Glutamatergic neuron (in vitro differentiated cells): ENCODE measurements around the gene KRT78. TPM values are rescaled to one million over a fixed set of nuclear protein-coding genes. Genes with fewer than 3 reads are reported as not detected.
A peak's percentile ranks its signal among the peaks of the same experiment; 100 is the strongest.
"Not testable (repeated sequence)": the region's sequence is repeated elsewhere in the genome, so short reads cannot be mapped to it uniquely, and the experiment has no call there.

Source experiments
- DNase-seq: peaks from one replicate; pipeline ENCODE4 v3.0.0; 2022
- H3K27ac Mint-ChIP-seq: one replicate; pipeline ENCODE4 v1.8.0; 2020; ENCODE audit warnings: mild to moderate bottlenecking, mixed read lengths, inconsistent platforms; ENCODE audit not compliant: unreplicated experiment
- H3K27me3 Mint-ChIP-seq: one replicate; pipeline ENCODE4 v1.8.0; 2020; ENCODE audit warnings: mild to moderate bottlenecking, moderate library complexity, mixed read lengths, inconsistent platforms; ENCODE audit not compliant: unreplicated experiment
- H3K36me3 Mint-ChIP-seq: one replicate; pipeline ENCODE4 v1.8.0; 2020; ENCODE audit warnings: mild to moderate bottlenecking, mixed read lengths, inconsistent platforms; ENCODE audit not compliant: unreplicated experiment
- H3K4me1 Mint-ChIP-seq: one replicate; pipeline ENCODE4 v1.8.0; 2020; ENCODE audit warnings: mild to moderate bottlenecking, low read depth, mixed read lengths, inconsistent platforms; ENCODE audit not compliant: unreplicated experiment
- H3K4me3 Mint-ChIP-seq: one replicate; pipeline ENCODE4 v1.8.0; 2020; ENCODE audit warnings: mild to moderate bottlenecking, mixed read lengths, inconsistent platforms; ENCODE audit not compliant: unreplicated experiment
- H3K9me3 Mint-ChIP-seq: one replicate; pipeline ENCODE4 v1.8.0; 2020; ENCODE audit warnings: mild to moderate bottlenecking, moderate library complexity, mixed read lengths, inconsistent platforms; ENCODE audit not compliant: unreplicated experiment
- total RNA-seq: library from RNA; stranded (reverse); fragmentation: NEBNext Ultra II Directional; extraction: Animal tissue kit (Norgen Biotek cat#: 25700); gene quantifications from one replicate; pipeline ENCODE4 v1.2.1, GENCODE V29; 2021; ENCODE audit not compliant: unreplicated experiment
- TF ChIP-seq, protein P1 (sequence below): fragments of 200-600 bp; sonication (generic); IDR thresholded peaks from one replicate; pipeline ENCODE4 v1.5.0; 2021; ENCODE audit not compliant: partially characterized antibody, unreplicated experiment

KRT78 gene
- total RNA-seq, 1 donor from 2014 or later = not detected

DNA sequence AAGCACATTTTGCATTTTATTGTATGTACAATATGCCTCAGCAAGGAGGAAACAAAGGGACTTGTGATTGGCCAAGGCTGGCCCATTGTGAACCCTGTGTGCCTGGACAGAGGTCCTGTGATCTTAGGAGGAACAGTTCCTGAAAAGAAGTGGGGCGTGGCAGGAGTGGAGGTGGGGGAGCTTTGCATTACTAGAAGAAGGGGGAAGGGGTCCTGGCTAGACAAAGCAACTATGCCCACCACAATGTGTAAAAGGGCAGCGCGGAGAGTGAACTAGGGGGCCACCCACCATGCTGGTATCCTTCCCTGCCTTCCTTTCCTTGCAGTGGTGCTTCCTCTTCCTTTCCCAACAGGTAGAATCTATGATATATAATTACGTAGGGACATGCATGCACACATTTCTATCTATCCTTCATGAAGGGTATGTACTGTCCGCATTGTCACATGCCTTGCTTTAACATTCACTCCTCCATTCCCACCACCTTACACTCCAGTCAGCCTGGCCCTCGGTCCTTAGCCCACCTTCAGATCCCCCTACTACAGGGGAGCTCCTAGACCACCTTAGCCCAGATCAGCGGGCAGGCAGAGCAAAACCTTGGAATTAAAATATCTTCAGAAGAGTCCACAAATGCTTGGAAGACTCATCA is 43.5 kb upstream of the KRT78 start:
- TF ChIP-seq, protein P1, sequence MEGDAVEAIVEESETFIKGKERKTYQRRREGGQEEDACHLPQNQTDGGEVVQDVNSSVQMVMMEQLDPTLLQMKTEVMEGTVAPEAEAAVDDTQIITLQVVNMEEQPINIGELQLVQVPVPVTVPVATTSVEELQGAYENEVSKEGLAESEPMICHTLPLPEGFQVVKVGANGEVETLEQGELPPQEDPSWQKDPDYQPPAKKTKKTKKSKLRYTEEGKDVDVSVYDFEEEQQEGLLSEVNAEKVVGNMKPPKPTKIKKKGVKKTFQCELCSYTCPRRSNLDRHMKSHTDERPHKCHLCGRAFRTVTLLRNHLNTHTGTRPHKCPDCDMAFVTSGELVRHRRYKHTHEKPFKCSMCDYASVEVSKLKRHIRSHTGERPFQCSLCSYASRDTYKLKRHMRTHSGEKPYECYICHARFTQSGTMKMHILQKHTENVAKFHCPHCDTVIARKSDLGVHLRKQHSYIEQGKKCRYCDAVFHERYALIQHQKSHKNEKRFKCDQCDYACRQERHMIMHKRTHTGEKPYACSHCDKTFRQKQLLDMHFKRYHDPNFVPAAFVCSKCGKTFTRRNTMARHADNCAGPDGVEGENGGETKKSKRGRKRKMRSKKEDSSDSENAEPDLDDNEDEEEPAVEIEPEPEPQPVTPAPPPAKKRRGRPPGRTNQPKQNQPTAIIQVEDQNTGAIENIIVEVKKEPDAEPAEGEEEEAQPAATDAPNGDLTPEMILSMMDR = no peak
- Mint-ChIP-seq H3K36me3 (no peaks in the 10 kb centered on the region), H3K4me1 (no peaks in the 10 kb centered on the region), H3K9me3 (no peaks in the 10 kb centered on the region), H3K4me3 (no peak overlapping the region), H3K27me3 (no peaks in the 10 kb centered on the region), H3K27ac (no peak overlapping the region)
- no peak for DNase-seq

DNA sequence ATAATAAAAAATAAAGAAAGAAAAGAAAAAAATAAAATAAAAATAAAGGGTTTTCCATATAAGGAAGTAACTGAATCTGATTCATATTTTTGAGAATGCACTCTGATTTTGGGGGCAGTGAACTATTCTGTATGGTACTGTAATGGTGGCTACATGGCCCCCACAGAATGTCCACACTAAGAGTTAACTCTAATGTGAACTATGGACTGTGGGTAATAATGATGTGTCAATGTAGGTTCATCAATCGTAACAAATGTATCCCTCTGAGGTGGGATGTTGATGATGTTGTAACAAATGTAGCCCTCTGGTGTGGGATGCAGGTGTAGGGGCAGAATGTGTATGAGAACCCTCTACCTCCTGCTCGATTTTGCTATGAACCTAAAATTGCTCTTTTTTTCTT is 42.2 kb upstream of the KRT78 start:
- TF ChIP-seq, protein P1 = no peak
- Mint-ChIP-seq H3K27me3 (no peaks in the 10 kb centered on the region), H3K27ac (no peak overlapping the region), H3K4me3 (no peak overlapping the region), H3K36me3 (no peaks in the 10 kb centered on the region), H3K4me1 (no peaks in the 10 kb centered on the region), H3K9me3 (no peaks in the 10 kb centered on the region)
- no peak for DNase-seq

DNA sequence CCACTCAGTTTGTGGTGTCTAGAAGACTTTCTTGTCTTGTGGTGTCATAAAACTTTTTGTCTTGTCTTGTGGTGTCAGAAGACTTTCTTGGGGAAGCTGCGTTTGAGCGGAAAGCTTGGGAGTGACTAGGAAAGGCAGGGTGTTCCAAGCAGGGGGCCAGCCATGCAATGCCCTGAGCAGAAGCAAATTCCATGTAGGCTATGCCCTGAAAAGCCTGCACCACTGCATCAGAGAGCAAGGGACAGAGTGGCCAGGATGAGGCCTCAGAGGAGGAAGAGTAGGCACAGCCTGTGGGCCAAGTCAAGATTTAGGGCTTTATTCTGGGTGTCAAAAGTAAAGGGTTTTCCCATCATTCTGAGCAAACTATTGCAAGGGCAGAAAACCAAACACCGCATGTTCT is 41.6 kb upstream of the KRT78 start:
- H3K27ac Mint-ChIP-seq = no peak overlapping the region
- no peaks in the 10 kb centered on the region for H3K27me3 Mint-ChIP-seq
- DNase-seq = no peak
- no peaks in the 10 kb centered on the region for H3K4me1 Mint-ChIP-seq
- H3K36me3 Mint-ChIP-seq = no peaks in the 10 kb centered on the region
- TF ChIP-seq, protein P1 = no peak
- H3K4me3 Mint-ChIP-seq = no peak overlapping the region
- H3K9me3 Mint-ChIP-seq = no peaks in the 10 kb centered on the region

DNA sequence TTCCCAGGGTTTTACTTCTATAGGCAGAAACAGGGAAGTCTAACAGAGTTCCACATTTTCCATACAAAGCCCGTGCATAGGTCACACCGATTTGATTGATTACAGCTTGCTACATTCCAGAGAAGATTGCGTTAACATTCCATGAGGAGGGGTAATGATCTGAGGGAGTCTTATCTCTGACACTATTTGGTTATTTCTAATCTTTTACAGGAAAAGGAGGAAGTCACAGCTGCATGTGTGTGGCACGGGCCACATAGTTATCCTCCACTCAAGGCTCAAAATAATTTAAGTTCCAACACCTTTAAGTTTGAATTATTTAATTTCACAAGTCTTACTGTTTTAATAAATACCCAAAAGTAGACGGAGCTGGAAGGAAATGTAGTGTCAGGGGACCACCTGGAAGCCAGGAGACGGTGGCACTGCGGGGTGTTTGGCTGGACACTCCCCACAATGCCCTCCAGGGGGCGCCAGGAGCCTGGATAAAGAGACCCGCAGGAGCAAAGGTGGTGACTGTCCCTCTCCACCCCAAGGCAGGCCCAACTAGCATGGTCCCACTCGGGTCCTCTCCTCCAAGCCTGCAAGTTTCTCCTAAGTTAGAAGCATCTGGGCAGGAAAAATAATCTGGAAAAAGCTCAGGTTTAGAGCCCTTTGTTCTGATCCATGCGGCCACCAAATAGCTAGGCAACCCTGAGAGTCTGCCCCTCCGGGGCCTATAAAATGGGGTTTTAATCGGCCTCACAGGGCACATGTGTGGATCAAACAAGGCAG is 35.9 kb upstream of the KRT78 start:
- DNase-seq = peak; percentile 91
- Mint-ChIP-seq H3K36me3 (no peaks in the 10 kb centered on the region), H3K27me3 (peaks cover 3% of the 10 kb centered on the region), H3K4me1 (no peaks in the 10 kb centered on the region), H3K4me3 (no peak overlapping the region), H3K27ac (no peak overlapping the region), H3K9me3 (peaks cover 2% of the 10 kb centered on the region)
- TF ChIP-seq, protein P1 = peak; percentile 97

DNA sequence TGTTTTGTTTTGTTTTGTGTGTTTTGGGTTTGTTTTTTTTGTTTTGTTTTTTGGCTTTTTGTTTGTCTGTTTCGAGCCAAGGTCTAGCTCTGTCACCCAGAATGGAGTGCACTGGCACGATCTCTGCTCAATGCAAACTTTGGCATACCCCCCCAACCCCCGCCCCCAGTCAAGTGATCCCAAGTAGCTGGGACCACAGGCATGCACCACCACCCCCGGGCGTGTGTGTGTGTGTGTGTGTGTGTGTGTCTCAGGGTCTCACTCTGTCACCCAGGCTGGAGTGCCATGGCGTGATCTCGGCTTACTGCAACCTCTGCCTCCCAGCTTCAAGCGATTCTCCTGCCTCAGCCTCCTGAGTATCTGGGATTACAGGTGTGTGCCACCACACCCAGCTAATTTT is 31.7 kb upstream of the KRT78 start:
- not testable (repeated sequence) for H3K4me1 Mint-ChIP-seq, DNase-seq, H3K9me3 Mint-ChIP-seq, H3K36me3 Mint-ChIP-seq, H3K27ac Mint-ChIP-seq, H3K27me3 Mint-ChIP-seq
- peak overlapping the region; percentile 38 for H3K4me3 Mint-ChIP-seq
